Tongue (tissue), 2 donors: ENCODE measurements around the gene HDAC4. TPM values are rescaled to one million over a fixed set of nuclear protein-coding genes. Genes with fewer than 3 reads are reported as not detected.
A peak's percentile ranks its signal among the peaks of the same experiment; 100 is the strongest.

Experiments used
- DNase-seq: peaks from one replicate; pipeline ENCODE4 v3.0.0-alpha.2; 2015
- total RNA-seq: library from RNA; depleted of rRNA; stranded (reverse); fragments of >200 nt; gene quantifications from one replicate; pipeline ENCODE4 v1.2.3, GENCODE V29; 2014

The HDAC4 gene
- total RNA-seq, 1 donor from 2014 or later, result 34.2 TPM

DNA sequence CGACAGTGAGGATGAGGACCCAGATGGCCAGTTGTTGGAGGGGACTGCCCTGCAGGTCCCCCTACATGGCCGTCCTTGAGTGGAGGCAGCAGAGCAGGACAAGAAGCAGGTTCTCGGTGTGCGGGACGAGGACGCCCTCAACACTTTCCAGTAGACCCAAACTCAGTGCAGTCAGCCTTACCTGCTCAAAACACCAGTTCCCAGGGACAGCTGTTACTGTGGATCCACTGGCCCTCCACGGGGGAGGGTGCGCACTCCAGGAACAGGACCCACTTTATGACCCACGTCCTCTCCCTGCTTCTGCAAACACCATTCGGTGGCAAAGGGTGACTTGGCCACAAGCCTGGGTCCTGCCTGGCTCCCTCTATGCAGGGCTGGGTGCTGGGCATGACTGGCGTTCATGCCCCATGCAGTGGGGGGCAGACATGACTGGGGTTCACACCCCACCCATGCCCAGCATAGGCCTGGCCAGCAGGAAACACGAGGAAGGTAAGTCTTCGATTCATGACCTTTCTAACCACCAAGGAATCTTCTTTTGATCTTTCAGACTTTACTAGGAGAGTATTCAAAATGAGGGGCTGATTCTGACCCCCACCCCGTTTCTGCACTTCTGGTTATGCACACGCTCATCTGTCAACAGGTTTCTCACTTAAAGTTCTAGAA is 233.7 kb downstream of the HDAC4 start:
- DNase-seq, result no peak

GRCh38 chr2:239166201-239166834 is 234.5 kb downstream of the HDAC4 start:
- no peak for DNase-seq

GRCh38 chr2:239165206-239165831 is 235.5 kb downstream of the HDAC4 start:
- DNase-seq, result no peak

- no peak for DNase-seq
Measured at GRCh38 chr2:239164335-239164871, 236.4 kb downstream of the HDAC4 start.

- no peak for DNase-seq
Measured at GRCh38 chr2:239163688-239164334, 237.0 kb downstream of the HDAC4 start.

- DNase-seq, result no peak
Measured at GRCh38 chr2:239162976-239163687, 237.7 kb downstream of the HDAC4 start.

- DNase-seq, result no peak
Measured at GRCh38 chr2:239162141-239162821, 238.5 kb downstream of the HDAC4 start.

DNA sequence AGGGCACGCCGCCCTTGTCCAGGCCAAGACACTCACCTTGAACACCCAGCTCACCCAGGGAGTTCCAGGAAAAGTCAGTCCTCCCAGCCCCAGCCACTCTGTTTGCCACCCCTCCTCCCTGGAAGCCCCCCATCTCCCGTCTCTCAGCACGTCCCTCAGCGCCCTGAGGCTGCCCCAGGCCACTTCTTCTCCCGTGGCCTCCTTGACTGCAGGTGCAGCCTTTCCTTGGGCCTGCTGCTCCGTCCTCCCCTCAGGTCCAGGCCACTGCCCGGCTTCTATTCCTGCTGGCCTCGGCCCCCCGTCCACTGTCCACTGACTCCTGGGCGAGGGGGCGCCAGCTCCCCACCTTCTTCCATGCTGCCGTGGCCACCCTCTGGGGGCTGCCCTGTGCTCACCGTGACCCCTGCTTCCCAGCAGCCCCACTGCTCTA is 239.1 kb downstream of the HDAC4 start:
- no peak for DNase-seq

- no peak for DNase-seq
Measured at GRCh38 chr2:239160226-239161143, 240.3 kb downstream of the HDAC4 start.

GRCh38 chr2:239159476-239159911 is 241.3 kb downstream of the HDAC4 start:
- DNase-seq, result no peak

DNA sequence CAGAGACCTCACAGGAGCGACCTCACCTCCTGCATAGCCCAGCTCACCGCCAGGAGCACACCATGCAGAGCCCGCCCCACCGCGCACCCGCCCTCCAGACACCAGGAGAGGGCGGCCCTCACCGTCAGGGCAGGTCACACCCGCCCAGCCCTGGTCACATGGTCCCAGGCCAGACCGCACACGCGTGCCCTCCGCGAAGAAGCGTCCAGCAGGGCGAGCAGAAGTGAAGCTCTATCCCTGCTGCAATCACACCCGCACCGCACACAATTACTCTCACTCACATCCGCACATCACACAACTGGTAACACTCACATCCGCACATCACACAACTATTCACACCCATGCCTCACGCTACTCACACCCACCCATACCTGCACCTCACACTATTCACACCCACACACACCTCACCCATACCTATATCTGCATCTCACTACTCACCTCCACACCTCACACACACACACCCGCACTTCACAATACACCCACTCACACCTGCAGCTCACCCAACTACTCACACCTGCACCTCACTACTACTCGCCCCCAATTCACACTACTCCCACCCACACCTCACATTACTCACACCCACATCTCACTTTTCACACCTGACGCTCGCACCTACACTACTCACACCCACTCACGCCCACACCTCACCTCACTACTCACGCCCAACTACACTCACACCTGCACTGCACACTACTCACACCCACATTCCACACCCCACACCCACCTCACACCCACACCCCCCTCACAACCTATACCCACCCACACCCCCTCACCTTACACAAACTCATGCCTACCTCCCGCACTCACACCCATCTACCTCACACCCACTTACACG is 242.0 kb downstream of the HDAC4 start:
- no peak for DNase-seq

DNA sequence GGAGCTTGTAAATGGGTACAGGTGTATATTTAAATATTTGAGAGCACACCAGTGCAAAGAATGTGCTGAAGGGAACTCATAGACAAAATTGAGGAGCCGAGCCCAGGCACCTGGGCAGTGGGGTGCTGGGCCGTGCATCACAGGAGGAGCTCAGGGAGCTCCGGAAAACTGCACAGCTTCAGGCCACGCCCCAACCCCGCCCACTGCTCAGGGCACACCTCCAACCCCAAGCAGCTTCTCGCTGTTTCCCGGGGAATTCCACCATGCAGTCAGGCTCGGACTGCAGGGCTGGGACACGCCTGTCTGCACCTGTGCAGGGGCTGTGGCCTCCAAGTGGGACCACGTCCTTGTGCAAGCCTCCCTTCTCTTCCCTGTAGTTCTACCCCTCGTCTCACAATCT is 243.0 kb downstream of the HDAC4 start:
- peak; percentile 46 for DNase-seq

DNA sequence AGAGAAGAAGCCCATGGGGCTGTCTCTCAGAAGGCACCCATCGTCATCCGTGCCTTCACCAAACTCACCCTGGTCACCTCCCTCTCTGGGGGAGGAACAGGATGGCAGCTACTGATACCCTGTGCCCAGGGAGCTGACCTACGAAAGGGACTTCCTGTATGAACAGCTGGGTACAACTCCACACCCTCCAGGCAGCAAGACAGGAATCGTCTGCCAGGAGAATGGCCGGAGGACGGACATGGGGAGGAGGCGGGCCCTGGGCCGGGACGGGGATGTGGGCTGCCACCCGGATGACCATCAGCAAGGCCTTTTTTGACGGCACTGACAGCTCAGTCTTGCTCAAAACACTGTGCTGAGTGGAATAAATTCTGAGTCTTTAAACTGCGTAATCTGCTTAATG is 243.6 kb downstream of the HDAC4 start:
- no peak for DNase-seq

- no peak for DNase-seq
Measured at GRCh38 chr2:239156516-239157265, 244.1 kb downstream of the HDAC4 start.

- no peak for DNase-seq
Measured at GRCh38 chr2:239155806-239156480, 244.9 kb downstream of the HDAC4 start.

- DNase-seq, result no peak
Measured at GRCh38 chr2:239154971-239155805, 245.6 kb downstream of the HDAC4 start.
